Fibroblast of pulmonary artery (primary cell): ENCODE results near the gene PTPRQ.

ENCODE experiments used
- DNase-seq: peaks from one replicate; pipeline ENCODE4 v3.0.0-alpha.2; 2010; ENCODE audit warnings: low read depth
- H3K4me3 ChIP-seq: replicated peaks from 2 replicates; pipeline ENCODE4 v1.5.1; 2011; ENCODE audit warnings: low read depth, mild to moderate bottlenecking, control low read depth, low read length, moderate library complexity
- TF ChIP-seq, protein P1 (sequence below): IDR thresholded peaks from 2 replicates; pipeline ENCODE4 v1.5.1; 2011; ENCODE audit warnings: mild to moderate bottlenecking, control low read depth, low read length, inconsistent platforms; ENCODE audit errors: missing control alignments

Gene PTPRQ

DNA sequence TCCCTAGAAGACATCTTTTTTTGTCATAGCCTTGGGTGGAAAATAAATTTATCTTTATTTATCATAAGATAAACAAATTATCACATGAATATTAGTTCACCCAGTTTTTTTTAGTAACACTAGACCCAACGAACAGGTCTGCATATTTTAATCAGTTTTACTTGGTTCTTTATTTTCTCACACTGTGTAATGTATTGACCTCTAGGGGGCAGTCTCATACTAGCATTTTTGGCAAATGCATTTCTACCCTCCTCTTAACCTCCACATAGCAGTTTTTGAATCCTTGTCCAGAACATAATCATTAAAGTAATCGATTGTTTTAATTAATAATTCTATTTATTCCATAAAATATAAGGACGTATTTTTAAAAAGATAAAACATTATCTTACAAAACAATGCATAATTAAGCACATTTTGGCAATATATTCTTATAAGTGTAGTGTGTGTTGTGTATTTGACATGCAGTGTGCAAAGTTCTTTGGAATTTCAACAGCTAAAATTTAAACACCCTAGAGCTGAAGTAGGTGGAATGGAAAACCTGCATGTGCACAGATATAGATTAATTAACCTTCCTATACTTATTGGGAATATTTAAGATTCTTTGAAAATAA lies 31.6 kb upstream of the PTPRQ start:
- DNase-seq, result peak; percentile 76
- no peak overlapping the region for H3K4me3 ChIP-seq
- TF ChIP-seq, protein P1, sequence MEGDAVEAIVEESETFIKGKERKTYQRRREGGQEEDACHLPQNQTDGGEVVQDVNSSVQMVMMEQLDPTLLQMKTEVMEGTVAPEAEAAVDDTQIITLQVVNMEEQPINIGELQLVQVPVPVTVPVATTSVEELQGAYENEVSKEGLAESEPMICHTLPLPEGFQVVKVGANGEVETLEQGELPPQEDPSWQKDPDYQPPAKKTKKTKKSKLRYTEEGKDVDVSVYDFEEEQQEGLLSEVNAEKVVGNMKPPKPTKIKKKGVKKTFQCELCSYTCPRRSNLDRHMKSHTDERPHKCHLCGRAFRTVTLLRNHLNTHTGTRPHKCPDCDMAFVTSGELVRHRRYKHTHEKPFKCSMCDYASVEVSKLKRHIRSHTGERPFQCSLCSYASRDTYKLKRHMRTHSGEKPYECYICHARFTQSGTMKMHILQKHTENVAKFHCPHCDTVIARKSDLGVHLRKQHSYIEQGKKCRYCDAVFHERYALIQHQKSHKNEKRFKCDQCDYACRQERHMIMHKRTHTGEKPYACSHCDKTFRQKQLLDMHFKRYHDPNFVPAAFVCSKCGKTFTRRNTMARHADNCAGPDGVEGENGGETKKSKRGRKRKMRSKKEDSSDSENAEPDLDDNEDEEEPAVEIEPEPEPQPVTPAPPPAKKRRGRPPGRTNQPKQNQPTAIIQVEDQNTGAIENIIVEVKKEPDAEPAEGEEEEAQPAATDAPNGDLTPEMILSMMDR, result peak; percentile 74

- DNase-seq, result no peak
- TF ChIP-seq, protein P1, result no peak
- H3K4me3 ChIP-seq, result no peak overlapping the region
Measured at GRCh38 chr12:80413462-80413861, 30.6 kb upstream of the PTPRQ start.

DNA sequence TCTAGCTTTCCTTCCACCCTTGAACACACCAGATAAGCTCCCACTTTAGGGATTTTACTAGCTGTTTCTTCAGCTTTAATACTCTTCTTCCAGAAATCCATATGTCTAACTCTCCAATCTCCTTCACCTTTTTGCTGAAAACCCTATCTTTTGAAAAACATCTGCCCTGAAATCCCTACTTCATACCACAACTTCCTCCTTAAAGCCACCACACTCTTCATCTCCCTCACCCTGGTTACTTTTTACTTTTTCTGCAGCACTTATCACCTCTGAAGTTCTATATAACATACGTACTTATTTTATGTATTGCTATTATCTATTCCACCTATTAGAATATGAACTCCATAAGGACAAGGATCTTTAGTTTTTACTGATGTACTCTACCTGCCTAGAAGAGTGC lies 28.6 kb upstream of the PTPRQ start:
- TF ChIP-seq, protein P1, result no peak
- H3K4me3 ChIP-seq, result no peak overlapping the region
- DNase-seq, result no peak

GRCh38 chr12:80419644-80420043 lies 24.4 kb upstream of the PTPRQ start:
- TF ChIP-seq, protein P1, result no peak
- no peak for DNase-seq
- H3K4me3 ChIP-seq, result no peak overlapping the region

- H3K4me3 ChIP-seq, result no peak overlapping the region
Measured at GRCh38 chr12:80420075-80420474, 24.0 kb upstream of the PTPRQ start.

DNA sequence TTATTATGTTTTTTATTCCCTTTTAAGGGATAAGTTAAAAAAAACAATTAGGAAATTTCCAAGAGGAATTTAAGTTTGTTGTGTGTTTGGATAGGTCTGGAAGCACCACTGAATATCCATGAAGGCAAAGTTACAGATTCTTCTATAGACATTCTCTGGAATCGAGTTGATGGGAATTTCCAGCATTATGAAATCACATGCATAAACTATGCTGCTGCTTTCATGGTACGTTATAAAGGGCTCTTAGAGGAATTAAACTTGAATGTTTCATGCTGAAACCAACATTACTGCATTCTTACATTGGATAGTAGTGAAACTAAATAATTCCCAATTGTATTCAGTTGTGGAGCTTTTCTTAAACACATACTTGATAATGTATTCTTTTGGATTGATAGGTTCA lies 21.5 kb upstream of the PTPRQ start:
- peak; percentile 72 for DNase-seq
- no peak overlapping the region for H3K4me3 ChIP-seq
- TF ChIP-seq, protein P1, result no peak

More at GRCh38 chr12:80420075-80420474, 24.0 kb upstream of the PTPRQ start:
- DNase-seq, result no peak
- TF ChIP-seq, protein P1, result no peak

- TF ChIP-seq, protein P1, result no peak
- H3K4me3 ChIP-seq, result no peak overlapping the region
- DNase-seq, result no peak
Measured at GRCh38 chr12:80432061-80432460, 12.0 kb upstream of the PTPRQ start.
